ENCODE results near the gene PHLDB2. TPM values are rescaled to one million over a fixed set of nuclear protein-coding genes. Genes with fewer than 3 reads are reported as not detected.

Gene PHLDB2
- total and polyA plus RNA-seq, 3 donors from 2014 or later = 11.7 to 16.5 (median 12.3) TPM

GRCh38 chr3:112000367-112000771, 141.3 kb downstream of the PHLDB2 start:
- no peak for DNase-seq
- H3K27me3 ChIP-seq = no peaks in the 10 kb centered on the region
- no peak overlapping the region for H3K4me3 ChIP-seq
- no peaks in the 10 kb centered on the region for H3K36me3 ChIP-seq (ENCODE audit: low read depth, missing control alignments)
- 91% methylated on average over 5 of the region's 5 CpGs for WGBS, 2 donors
- no peak overlapping the region for H3K27ac ChIP-seq
- H3K9me3 ChIP-seq = no peaks in the 10 kb centered on the region
- intact Hi-C loops (cut with DNase I; ENCODE audit: low total_unique reads) = no loop called here
- H3K4me1 ChIP-seq = peaks cover 10% of the 10 kb centered on the region
- TF ChIP-seq, protein P1, sequence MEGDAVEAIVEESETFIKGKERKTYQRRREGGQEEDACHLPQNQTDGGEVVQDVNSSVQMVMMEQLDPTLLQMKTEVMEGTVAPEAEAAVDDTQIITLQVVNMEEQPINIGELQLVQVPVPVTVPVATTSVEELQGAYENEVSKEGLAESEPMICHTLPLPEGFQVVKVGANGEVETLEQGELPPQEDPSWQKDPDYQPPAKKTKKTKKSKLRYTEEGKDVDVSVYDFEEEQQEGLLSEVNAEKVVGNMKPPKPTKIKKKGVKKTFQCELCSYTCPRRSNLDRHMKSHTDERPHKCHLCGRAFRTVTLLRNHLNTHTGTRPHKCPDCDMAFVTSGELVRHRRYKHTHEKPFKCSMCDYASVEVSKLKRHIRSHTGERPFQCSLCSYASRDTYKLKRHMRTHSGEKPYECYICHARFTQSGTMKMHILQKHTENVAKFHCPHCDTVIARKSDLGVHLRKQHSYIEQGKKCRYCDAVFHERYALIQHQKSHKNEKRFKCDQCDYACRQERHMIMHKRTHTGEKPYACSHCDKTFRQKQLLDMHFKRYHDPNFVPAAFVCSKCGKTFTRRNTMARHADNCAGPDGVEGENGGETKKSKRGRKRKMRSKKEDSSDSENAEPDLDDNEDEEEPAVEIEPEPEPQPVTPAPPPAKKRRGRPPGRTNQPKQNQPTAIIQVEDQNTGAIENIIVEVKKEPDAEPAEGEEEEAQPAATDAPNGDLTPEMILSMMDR (IDR thresholded peaks at IDR 0.05) = no peak
- TF ChIP-seq POLR2A (IDR thresholded peaks at IDR 0.05) = no peak

DNA sequence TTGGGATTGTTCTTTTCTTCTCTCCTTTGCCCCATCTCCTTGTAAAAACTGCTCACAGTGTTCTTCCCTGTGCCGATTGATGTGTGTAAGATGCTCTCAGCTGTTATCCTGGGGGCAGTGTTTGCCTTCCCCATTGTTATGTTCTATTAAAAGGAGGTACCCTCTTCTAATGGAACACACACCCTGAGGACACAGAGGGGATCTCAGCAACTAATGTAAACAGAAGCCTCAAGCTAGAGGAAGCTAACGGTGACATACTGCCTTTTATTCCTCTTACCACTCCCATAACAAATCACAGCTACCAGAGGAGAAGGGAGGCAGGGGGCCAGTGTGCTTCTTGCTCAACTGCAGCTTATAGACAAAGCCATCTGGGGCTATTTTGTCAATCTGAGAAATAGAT, 141.9 kb downstream of the PHLDB2 start:
- WGBS, 2 donors = 74 to 89% methylated on average over 2 of the region's 2 CpGs
- Histone ChIP-seq H3K27ac (no peak overlapping the region), H3K4me1 (peaks cover 10% of the 10 kb centered on the region), H3K27me3 (no peaks in the 10 kb centered on the region), H3K4me3 (no peak overlapping the region), H3K9me3 (no peaks in the 10 kb centered on the region), H3K36me3 (ENCODE audit: low read depth, missing control alignments) (no peaks in the 10 kb centered on the region)
- intact Hi-C loops (cut with DNase I; ENCODE audit: low total_unique reads) = no loop called here
- DNase-seq = no peak
- TF ChIP-seq, protein P1 (IDR thresholded peaks at IDR 0.05) = no peak
- no peak for TF ChIP-seq POLR2A (IDR thresholded peaks at IDR 0.05)

- no peaks in the 10 kb centered on the region for H3K9me3 ChIP-seq
- 96 to 98% methylated on average over 2 of the region's 2 CpGs for WGBS, 2 donors
- no peak overlapping the region for H3K4me3 ChIP-seq
- H3K27ac ChIP-seq = no peak overlapping the region
- DNase-seq = no peak
- no peak for TF ChIP-seq POLR2A (IDR thresholded peaks at IDR 0.05)
- TF ChIP-seq, protein P1 (IDR thresholded peaks at IDR 0.05) = no peak
- peaks cover 10% of the 10 kb centered on the region for H3K4me1 ChIP-seq
- intact Hi-C loops (cut with DNase I; ENCODE audit: low total_unique reads) = no loop called here
- no peaks in the 10 kb centered on the region for H3K27me3 ChIP-seq
- no peaks in the 10 kb centered on the region for H3K36me3 ChIP-seq (ENCODE audit: low read depth, missing control alignments)
Measured at GRCh38 chr3:112001526-112001925, 142.5 kb downstream of the PHLDB2 start.

DNA sequence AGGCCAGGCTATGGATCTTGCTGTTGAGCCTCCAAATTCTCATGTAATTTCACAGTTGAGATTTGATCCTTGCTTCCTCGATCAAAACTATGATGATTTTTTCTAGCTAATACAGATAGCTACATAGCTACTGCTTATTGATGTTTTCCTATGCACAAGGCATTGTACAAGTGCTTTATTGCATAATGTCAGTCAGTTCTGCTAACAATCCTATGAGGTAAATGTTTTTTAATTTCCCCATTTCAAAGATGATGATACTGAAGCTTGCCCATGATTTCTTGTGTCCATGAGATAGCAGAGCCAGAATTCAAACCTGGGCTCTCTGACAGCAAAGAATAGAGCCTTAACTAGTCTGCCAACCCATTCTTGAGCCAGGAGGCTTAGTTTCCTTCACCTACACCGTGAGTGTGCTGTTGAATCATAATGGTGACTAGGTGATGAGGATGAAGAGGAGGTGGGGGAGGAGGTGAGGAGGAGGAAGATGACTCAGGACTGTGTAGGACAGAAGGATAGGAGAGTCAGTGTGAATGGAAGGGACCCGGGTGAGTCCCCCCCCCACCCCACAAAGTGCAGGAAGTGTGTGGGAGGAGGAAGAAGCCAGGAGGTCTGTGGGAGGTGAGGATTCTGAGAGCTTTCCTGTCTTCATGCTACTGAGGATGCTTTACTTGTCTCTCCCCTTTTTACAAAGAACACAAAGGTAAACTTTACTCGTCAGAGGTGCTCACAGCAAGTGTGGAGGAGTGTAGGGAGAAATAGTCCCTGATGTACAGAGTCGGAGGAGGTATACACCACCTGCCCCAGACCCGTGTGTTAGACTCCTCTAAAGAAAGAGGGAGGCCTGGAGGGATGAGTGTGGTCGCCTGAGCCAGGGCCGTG, 143.3 kb downstream of the PHLDB2 start:
- Histone ChIP-seq H3K27ac (no peak overlapping the region), H3K9me3 (no peaks in the 10 kb centered on the region), H3K27me3 (no peaks in the 10 kb centered on the region), H3K4me3 (no peak overlapping the region), H3K36me3 (ENCODE audit: low read depth, missing control alignments) (no peaks in the 10 kb centered on the region), H3K4me1 (peaks cover 10% of the 10 kb centered on the region)
- no peak for DNase-seq
- WGBS, 2 donors = 71 to 78% methylated on average over 8 of the region's 8 CpGs
- intact Hi-C loops (cut with DNase I; ENCODE audit: low total_unique reads) = no loop called here
- TF ChIP-seq POLR2A (IDR thresholded peaks at IDR 0.05) = no peak
- TF ChIP-seq, protein P1 (IDR thresholded peaks at IDR 0.05) = no peak
